Immature natural killer cell (primary cell): ENCODE measurements around the gene MEIS1. TPM values are rescaled to one million over a fixed set of nuclear protein-coding genes. Genes with fewer than 3 reads are reported as not detected.
"Not testable (repeated sequence)": the region's sequence is repeated elsewhere in the genome, so short reads cannot be mapped to it uniquely, and the experiment has no call there.

ENCODE experiments used
- DNase-seq, 3 donors: peaks; one replicate each; pipeline ENCODE4 v3.0.0; 2022; ENCODE audit warnings: mixed read lengths in 1 of 3
- H3K27ac Mint-ChIP-seq, 6 donors: one replicate each; pipeline ENCODE4 v1.8.0; 2020; ENCODE audit warnings: mixed read lengths in 6 of 6, mild to moderate bottlenecking in 5 of 6, inconsistent platforms in 4 of 6, moderate library complexity in 3 of 6
- H3K27me3 Mint-ChIP-seq, 3 donors: one replicate each; pipeline ENCODE4 v1.8.0; 2020 to 2021; ENCODE audit warnings: low read depth in 3 of 3, mild to moderate bottlenecking in 3 of 3, mixed read lengths in 3 of 3, moderate library complexity in 3 of 3, inconsistent platforms in 1 of 3
- H3K36me3 Mint-ChIP-seq, 3 donors: one replicate each; pipeline ENCODE4 v1.8.0; 2020; ENCODE audit warnings: mixed read lengths in 3 of 3, inconsistent platforms in 2 of 3, mild to moderate bottlenecking in 2 of 3
- H3K4me1 Mint-ChIP-seq, 2 donors: one replicate each; pipeline ENCODE4 v1.8.0; 2020; ENCODE audit warnings: inconsistent platforms in 2 of 2, mild to moderate bottlenecking in 2 of 2, mixed read lengths in 2 of 2, moderate library complexity in 1 of 2
- H3K4me3 Mint-ChIP-seq, 5 donors: one replicate each; pipeline ENCODE4 v1.8.0; 2020; ENCODE audit warnings: mild to moderate bottlenecking in 5 of 5, mixed read lengths in 5 of 5, inconsistent platforms in 3 of 5, moderate library complexity in 3 of 5
- H3K9me3 Mint-ChIP-seq, 6 donors: one replicate each; pipeline ENCODE4 v1.8.0; 2020; ENCODE audit warnings: mild to moderate bottlenecking in 6 of 6, mixed read lengths in 6 of 6, inconsistent platforms in 4 of 6, moderate library complexity in 3 of 6
- polyA plus RNA-seq, 3 donors: library from polyadenylated mRNA; unstranded; fragments of 300-500 nt; fragmentation: Illumina TruSeq; gene quantifications; one replicate each; pipeline ENCODE4 v1.2.3, GENCODE V29; 2021

MEIS1 gene
- 1 to 10 TPM in 2 of 3 donors, not detected in 1; 1.3 to 1.7 TPM for polyA plus RNA-seq

- H3K9me3 Mint-ChIP-seq: peaks cover 0 to 8% (median 0%) of the 10 kb centered on the region in 6 donors
- peak within 1 kb of the TSS; percentile 50 to 89 (median 72) for H3K27ac Mint-ChIP-seq
- H3K36me3 Mint-ChIP-seq: no peaks in the 10 kb centered on the region
- peak; percentile 54 to 64 (median 63) for DNase-seq
- peak within 1 kb of the TSS; percentile 84 to 98 (median 93) for H3K4me3 Mint-ChIP-seq
- peaks cover 35 to 62% of the 10 kb centered on the region in 2 donors for H3K4me1 Mint-ChIP-seq
- H3K27me3 Mint-ChIP-seq: peaks cover 24 to 40% (median 33%) of the 10 kb centered on the region in 3 donors
Observed at GRCh38 chr2:66434679-66435548, at the start of gene MEIS1. Gene MEIS1 (plus strand): TSS chr2:66435125. CDS start chr2:66435857, 732 bp downstream.

GRCh38 chr2:66387016-66387753, 47.7 kb upstream of the MEIS1 start:
- H3K4me3 Mint-ChIP-seq: no peak overlapping the region
- H3K27me3 Mint-ChIP-seq: no peaks in the 10 kb centered on the region
- H3K27ac Mint-ChIP-seq: no peak overlapping the region
- no peaks in the 10 kb centered on the region for H3K36me3 Mint-ChIP-seq
- H3K4me1 Mint-ChIP-seq: no peaks in the 10 kb centered on the region
- no peak for DNase-seq
- H3K9me3 Mint-ChIP-seq: peaks cover 0 to 8% (median 0%) of the 10 kb centered on the region in 6 donors

GRCh38 chr2:66389651-66390131, 45.2 kb upstream of the MEIS1 start:
- H3K4me3 Mint-ChIP-seq: no peak overlapping the region
- no peak for DNase-seq
- H3K27ac Mint-ChIP-seq: no peak overlapping the region
- H3K9me3 Mint-ChIP-seq: peaks cover 0 to 8% (median under 1%) of the 10 kb centered on the region in 6 donors
- H3K27me3 Mint-ChIP-seq: no peaks in the 10 kb centered on the region
- H3K36me3 Mint-ChIP-seq: no peaks in the 10 kb centered on the region
- no peaks in the 10 kb centered on the region for H3K4me1 Mint-ChIP-seq

- Mint-ChIP-seq H3K4me3 (no peak overlapping the region), H3K36me3 (no peaks in the 10 kb centered on the region), H3K27me3 (no peaks in the 10 kb centered on the region), H3K27ac (no peak overlapping the region), H3K9me3 (peaks cover 0 to 8% (median under 1%) of the 10 kb centered on the region in 6 donors), H3K4me1 (no peaks in the 10 kb centered on the region)
- no peak for DNase-seq
Observed at GRCh38 chr2:66390152-66390551, 44.8 kb upstream of the MEIS1 start.

GRCh38 chr2:66390811-66391210, 44.1 kb upstream of the MEIS1 start:
- no peak overlapping the region for H3K4me3 Mint-ChIP-seq
- no peaks in the 10 kb centered on the region for H3K4me1 Mint-ChIP-seq
- peaks cover 0 to 8% (median under 1%) of the 10 kb centered on the region in 6 donors for H3K9me3 Mint-ChIP-seq
- no peaks in the 10 kb centered on the region for H3K27me3 Mint-ChIP-seq
- no peaks in the 10 kb centered on the region for H3K36me3 Mint-ChIP-seq
- no peak overlapping the region for H3K27ac Mint-ChIP-seq
- no peak for DNase-seq

GRCh38 chr2:66391240-66391639, 43.7 kb upstream of the MEIS1 start:
- not testable (repeated sequence) for DNase-seq, H3K4me3 Mint-ChIP-seq, H3K4me1 Mint-ChIP-seq, H3K9me3 Mint-ChIP-seq, H3K27ac Mint-ChIP-seq, H3K36me3 Mint-ChIP-seq, H3K27me3 Mint-ChIP-seq

- peaks cover 0 to 8% (median 2%) of the 10 kb centered on the region in 6 donors for H3K9me3 Mint-ChIP-seq
- no peak for DNase-seq
- no peaks in the 10 kb centered on the region for H3K36me3 Mint-ChIP-seq
- H3K27me3 Mint-ChIP-seq: peaks cover 0 to 3% (median 0%) of the 10 kb centered on the region in 3 donors
- no peak overlapping the region for H3K27ac Mint-ChIP-seq
- no peaks in the 10 kb centered on the region for H3K4me1 Mint-ChIP-seq
- no peak overlapping the region for H3K4me3 Mint-ChIP-seq
Observed at GRCh38 chr2:66405473-66405872, 29.5 kb upstream of the MEIS1 start.

GRCh38 chr2:66408905-66409304, 26.0 kb upstream of the MEIS1 start:
- Mint-ChIP-seq H3K27me3 (peaks cover 0 to 8% (median 0%) of the 10 kb centered on the region in 3 donors), H3K9me3 (peaks cover 0 to 2% (median 0%) of the 10 kb centered on the region in 6 donors), H3K4me1 (no peaks in the 10 kb centered on the region), H3K36me3 (peaks cover 0 to 4% (median 0%) of the 10 kb centered on the region in 3 donors), H3K27ac (no peak overlapping the region), H3K4me3 (no peak overlapping the region)
- no peak for DNase-seq

- Mint-ChIP-seq H3K27me3 (peaks cover 0 to 8% (median 0%) of the 10 kb centered on the region in 3 donors), H3K4me3 (no peak overlapping the region), H3K36me3 (peaks cover 0 to 4% (median 0%) of the 10 kb centered on the region in 3 donors), H3K27ac (no peak overlapping the region), H3K4me1 (no peaks in the 10 kb centered on the region), H3K9me3 (peaks cover 0 to 2% (median 0%) of the 10 kb centered on the region in 6 donors)
- no peak for DNase-seq
Observed at GRCh38 chr2:66412874-66413273, 22.1 kb upstream of the MEIS1 start.

- H3K36me3 Mint-ChIP-seq: peaks cover 0 to 4% (median 0%) of the 10 kb centered on the region in 3 donors
- no peak overlapping the region for H3K27ac Mint-ChIP-seq
- peaks cover 0 to 2% (median under 1%) of the 10 kb centered on the region in 6 donors for H3K9me3 Mint-ChIP-seq
- H3K4me3 Mint-ChIP-seq: no peak overlapping the region
- H3K27me3 Mint-ChIP-seq: peaks cover 0 to 10% (median 2%) of the 10 kb centered on the region in 3 donors
- DNase-seq: no peak
- H3K4me1 Mint-ChIP-seq: no peaks in the 10 kb centered on the region
Observed at GRCh38 chr2:66414896-66415295, 20.0 kb upstream of the MEIS1 start.

GRCh38 chr2:66418381-66418780, 16.5 kb upstream of the MEIS1 start:
- DNase-seq: no peak
- Mint-ChIP-seq H3K27ac (no peak overlapping the region), H3K4me1 (no peaks in the 10 kb centered on the region), H3K27me3 (peaks cover 0 to 4% (median 2%) of the 10 kb centered on the region in 3 donors), H3K36me3 (no peaks in the 10 kb centered on the region), H3K9me3 (peaks cover 0 to 2% (median 0%) of the 10 kb centered on the region in 6 donors), H3K4me3 (no peak overlapping the region)

GRCh38 chr2:66421612-66422011, 13.3 kb upstream of the MEIS1 start:
- Mint-ChIP-seq H3K27me3 (peaks cover 2 to 9% (median 8%) of the 10 kb centered on the region in 3 donors), H3K36me3 (no peaks in the 10 kb centered on the region), H3K4me3 (no peak overlapping the region), H3K9me3 (peaks cover 0 to 2% (median 0%) of the 10 kb centered on the region in 6 donors), H3K4me1 (no peaks in the 10 kb centered on the region), H3K27ac (no peak overlapping the region)
- DNase-seq: no peak

GRCh38 chr2:66423391-66424124, 11.4 kb upstream of the MEIS1 start:
- Mint-ChIP-seq H3K4me1 (no peaks in the 10 kb centered on the region), H3K9me3 (no peaks in the 10 kb centered on the region), H3K27ac (no peak overlapping the region), H3K27me3 (peaks cover 0 to 16% (median 9%) of the 10 kb centered on the region in 3 donors), H3K4me3 (no peak overlapping the region), H3K36me3 (no peaks in the 10 kb centered on the region)
- no peak for DNase-seq
